ENCODE results near the gene PDCD7.

PDCD7 gene

DNA sequence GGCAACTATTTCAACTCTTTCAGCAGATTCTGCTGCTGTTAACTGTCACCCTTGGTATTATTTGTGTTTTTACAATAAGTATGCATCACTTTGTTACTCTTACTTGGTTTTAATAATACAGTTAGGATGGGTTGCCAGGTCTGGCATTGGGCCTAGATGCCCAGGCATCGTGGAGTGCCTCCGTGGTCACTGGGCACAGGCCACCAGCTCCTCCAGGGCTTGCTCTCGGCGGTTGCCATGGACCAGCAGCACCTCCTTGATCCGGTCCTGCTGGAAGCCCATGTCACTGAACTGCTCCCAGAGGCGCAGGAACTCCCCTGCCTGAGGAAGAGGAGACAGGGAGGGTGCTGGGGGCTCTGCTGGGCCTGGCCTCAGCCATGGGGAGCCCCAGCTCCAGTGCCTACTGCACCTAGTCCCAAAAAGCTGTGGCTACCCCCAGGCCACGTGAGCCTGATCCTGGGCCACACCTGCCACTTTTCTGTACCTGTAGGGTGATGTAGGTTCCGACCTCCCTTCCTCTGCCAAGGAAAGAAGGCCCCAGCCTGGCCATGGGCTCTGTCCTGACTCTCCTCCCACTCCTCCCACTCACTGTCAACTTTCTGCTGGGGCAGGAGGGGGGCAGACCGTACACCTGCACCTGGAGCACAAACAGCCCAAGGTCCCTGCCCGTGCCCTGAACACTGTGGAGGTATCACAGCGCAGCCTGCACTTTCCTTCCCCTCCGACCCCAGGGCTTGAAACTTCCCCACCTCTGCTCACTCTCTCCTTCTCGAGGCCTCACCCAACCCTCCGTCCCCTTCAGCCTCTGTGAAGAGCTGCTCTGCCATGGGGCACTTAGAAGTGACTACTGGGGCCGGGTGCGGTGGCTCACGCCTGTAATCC is 40.5 kb downstream of the PDCD7 start:
- DNase-seq (ENCODE audit: extremely low read depth in 1 of 2, low read depth in 1 of 2): no peak

GRCh38 chr15:65091946-65092770 is 41.5 kb downstream of the PDCD7 start:
- no peak for DNase-seq (ENCODE audit: extremely low read depth in 1 of 2, low read depth in 1 of 2)

- DNase-seq (ENCODE audit: extremely low read depth in 1 of 2, low read depth in 1 of 2): no peak
These were observed 44.3 kb downstream of the PDCD7 start for GRCh38 chr15:65089206-65089824.

GRCh38 chr15:65088643-65089021 is 45.0 kb downstream of the PDCD7 start:
- DNase-seq (ENCODE audit: extremely low read depth in 1 of 2, low read depth in 1 of 2): no peak

GRCh38 chr15:65087873-65088642 is 45.5 kb downstream of the PDCD7 start:
- DNase-seq (ENCODE audit: extremely low read depth in 1 of 2, low read depth in 1 of 2): no peak

- DNase-seq (ENCODE audit: extremely low read depth in 1 of 2, low read depth in 1 of 2): no peak
These were observed 46.2 kb downstream of the PDCD7 start for GRCh38 chr15:65087411-65087810.

DNA sequence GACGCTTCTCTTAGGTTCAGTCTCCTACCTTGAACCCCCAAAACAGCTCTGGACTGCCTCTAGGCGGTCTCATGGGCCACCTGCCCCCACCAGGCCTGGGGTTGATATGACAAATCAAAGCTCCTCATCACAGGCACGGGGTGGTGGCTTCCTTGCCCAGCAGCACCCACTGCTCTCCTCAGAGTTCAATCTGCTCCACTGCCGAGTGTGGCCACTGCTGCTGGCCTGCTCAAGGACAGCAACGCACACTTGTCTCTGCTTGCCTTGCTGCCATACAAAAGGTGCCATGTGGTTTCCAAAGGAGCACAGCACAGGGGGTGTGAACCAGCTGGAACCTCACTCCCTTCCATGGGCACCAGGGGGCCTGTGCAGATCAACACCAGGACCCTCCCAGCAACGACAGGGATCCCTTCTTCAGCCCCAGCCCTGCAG is 46.9 kb downstream of the PDCD7 start:
- DNase-seq (ENCODE audit: extremely low read depth in 1 of 2, low read depth in 1 of 2): no peak

- no peak for DNase-seq (ENCODE audit: extremely low read depth in 1 of 2, low read depth in 1 of 2)
These were observed 47.5 kb downstream of the PDCD7 start for GRCh38 chr15:65085990-65086679.

DNA sequence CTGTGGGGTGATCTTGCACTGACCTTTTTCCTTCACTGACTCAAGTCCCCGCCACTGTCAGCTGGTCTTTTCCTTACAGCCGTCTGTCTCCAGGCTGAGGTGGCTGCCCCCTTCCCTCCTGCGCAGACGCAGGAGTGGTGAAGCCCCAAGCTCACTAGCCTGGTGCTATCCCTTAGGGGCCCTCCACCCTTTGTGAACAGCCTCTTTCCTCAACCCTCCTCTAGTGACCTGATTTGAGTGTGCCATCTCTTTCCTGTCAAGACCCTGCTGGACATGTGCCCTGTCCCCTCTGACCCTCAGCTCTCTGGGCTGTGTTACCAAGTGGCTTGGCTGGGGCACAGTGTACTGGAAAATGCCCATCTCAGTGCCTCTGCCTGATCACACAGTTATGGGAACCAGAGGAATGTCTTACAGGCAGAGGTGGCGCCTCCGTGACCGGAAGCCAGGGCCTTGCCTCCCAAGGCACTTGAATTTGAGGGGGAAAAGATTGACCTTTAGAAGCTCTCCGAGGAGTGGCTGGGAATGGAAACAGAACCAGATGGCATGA is 48.3 kb downstream of the PDCD7 start:
- no peak for DNase-seq (ENCODE audit: extremely low read depth in 1 of 2, low read depth in 1 of 2)

- no peak for DNase-seq (ENCODE audit: extremely low read depth in 1 of 2, low read depth in 1 of 2)
These were observed 49.0 kb downstream of the PDCD7 start for GRCh38 chr15:65084500-65085206.

DNA sequence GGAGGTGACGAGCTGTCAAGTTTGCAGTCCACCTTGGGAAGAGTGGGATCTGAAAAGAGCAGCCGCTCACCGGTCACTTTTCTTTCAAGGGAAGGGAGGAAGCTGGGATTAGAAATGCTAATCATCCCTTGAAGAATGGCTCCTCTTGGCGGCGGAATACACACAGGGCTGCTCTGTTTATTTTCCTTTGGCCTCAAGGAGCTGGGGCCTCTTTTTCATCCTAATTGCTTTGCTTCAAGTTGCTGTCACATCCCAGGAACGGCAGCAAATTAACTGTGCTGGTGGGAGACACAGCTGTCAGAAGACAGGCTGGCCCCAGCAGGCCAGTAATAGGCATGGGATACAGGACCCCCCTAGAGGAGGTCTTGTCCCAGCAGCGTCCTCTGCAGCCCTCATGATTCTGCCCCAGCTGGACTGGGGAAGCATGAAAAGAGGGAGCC is 50.3 kb downstream of the PDCD7 start:
- DNase-seq (ENCODE audit: extremely low read depth in 1 of 2, low read depth in 1 of 2): no peak

DNA sequence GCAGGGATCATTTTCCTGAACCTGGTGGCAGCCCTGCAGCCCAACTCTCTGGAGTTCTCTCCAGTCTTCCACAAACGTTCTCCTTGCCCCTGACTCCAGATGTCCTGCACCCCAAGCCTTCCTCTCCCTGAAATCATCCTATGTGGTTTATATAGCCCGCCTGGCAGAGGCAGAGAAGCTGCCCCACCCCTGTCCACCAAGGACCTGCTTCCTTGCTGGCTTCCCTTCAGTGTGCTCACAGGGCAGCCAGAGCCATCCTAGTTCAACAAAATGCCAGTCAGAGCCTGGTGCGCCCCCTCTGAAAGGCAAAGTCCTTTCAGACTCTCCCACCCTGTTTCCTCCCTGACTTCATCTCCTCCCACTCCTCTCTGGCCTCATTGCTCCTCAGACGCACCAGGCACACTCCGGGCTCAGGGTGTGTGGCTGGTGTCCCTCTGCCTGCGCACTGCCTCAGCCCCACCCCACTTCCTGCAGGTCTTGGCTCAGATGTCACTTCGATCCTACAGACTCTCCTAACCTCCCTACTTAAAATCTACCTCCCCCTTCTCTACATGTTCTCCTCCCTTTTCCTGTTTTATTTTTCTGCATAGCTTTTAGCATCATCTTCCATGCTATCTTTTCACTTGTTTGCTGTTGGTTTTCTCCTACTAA is 51.2 kb downstream of the PDCD7 start:
- no peak for DNase-seq (ENCODE audit: extremely low read depth in 1 of 2, low read depth in 1 of 2)

DNA sequence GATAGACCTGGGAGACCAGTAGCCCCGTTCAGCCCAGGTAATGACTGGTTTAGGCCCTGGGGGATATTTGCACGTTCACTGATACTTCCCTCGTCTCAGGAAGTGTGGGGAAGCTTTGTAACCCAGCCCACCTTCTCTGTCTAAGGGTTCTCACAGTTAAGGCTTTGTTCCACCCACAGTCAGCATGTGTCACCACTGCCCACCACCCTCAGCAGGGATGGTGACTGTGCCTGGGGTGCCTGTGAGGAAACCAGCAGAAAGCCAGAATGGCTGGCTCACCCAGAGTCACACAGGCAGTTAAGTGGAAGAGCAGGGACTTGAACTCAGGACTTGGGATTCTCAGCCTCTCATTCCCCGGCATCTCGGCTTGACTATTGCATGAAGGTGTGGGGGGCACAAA is 51.9 kb downstream of the PDCD7 start:
- no peak for DNase-seq (ENCODE audit: extremely low read depth in 1 of 2, low read depth in 1 of 2)

DNA sequence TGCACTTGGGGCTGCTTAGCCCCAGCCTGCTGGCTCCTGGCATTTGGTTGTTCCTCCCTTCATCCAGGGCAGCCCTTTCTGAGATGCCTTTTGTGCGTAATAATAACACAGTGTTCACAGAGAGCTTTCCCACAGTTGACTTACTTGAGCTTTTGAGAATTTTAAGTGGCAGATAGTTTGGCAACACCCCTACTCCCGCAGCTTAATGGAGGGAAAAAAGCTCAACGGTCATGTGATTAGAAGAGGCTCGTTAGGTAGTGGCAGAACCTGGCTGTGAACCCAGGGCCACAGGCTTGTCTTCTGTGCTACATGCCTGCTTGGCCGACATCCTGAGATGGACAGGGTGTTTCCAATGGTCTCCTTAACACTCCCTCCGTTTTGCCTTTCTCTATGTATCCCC is 52.3 kb downstream of the PDCD7 start:
- DNase-seq (ENCODE audit: extremely low read depth in 1 of 2, low read depth in 1 of 2): no peak

DNA sequence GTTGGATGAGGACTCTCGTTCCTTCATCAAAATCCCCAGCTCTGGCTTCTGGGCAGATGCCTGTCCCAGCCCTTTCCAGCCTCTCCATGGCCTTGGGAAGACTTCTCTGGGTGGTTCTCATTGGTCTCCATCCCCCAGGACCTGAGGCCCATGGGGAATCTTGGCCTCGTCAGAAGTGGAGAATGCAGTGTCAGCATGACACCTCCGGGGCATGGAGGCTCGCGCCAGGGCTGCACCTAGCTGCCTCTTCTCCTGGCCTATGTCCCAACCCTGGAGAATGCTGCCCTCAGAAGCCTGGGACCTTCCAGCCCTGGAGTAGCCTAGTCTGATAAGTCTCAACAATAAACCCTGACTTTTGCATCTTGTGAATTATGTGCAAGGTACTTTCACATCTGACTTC is 54.0 kb downstream of the PDCD7 start:
- no peak for DNase-seq (ENCODE audit: extremely low read depth in 1 of 2, low read depth in 1 of 2)

- peak in 1 of 2 donors; percentile 12 for DNase-seq (ENCODE audit: extremely low read depth in 1 of 2, low read depth in 1 of 2)
These were observed 55.6 kb downstream of the PDCD7 start for GRCh38 chr15:65077981-65078352.

GRCh38 chr15:65077291-65077980 is 56.2 kb downstream of the PDCD7 start:
- no peak for DNase-seq (ENCODE audit: extremely low read depth in 1 of 2, low read depth in 1 of 2)
